ENCODE measurements around the gene CDC14C. TPM values are rescaled to one million over a fixed set of nuclear protein-coding genes. Genes with fewer than 3 reads are reported as not detected.
"Not testable (repeated sequence)": the region's sequence is repeated elsewhere in the genome, so short reads cannot be mapped to it uniquely, and the experiment has no call there.

Gene CDC14C
- polyA plus RNA-seq (ENCODE audit: insufficient read length in 4 of 4), result under 1 TPM in 1 of 4 donors, not detected in 3; 0.08 TPM

- no peak for DNase-seq (ENCODE audit: low read depth in 4 of 4, low spot score in 3 of 4)
Observed at GRCh38 chr7:48924433-48924832, at the start of gene CDC14C. CDC14C (plus strand) TSS chr7:48924547; CDS start chr7:48924673, 126 bp downstream.

DNA sequence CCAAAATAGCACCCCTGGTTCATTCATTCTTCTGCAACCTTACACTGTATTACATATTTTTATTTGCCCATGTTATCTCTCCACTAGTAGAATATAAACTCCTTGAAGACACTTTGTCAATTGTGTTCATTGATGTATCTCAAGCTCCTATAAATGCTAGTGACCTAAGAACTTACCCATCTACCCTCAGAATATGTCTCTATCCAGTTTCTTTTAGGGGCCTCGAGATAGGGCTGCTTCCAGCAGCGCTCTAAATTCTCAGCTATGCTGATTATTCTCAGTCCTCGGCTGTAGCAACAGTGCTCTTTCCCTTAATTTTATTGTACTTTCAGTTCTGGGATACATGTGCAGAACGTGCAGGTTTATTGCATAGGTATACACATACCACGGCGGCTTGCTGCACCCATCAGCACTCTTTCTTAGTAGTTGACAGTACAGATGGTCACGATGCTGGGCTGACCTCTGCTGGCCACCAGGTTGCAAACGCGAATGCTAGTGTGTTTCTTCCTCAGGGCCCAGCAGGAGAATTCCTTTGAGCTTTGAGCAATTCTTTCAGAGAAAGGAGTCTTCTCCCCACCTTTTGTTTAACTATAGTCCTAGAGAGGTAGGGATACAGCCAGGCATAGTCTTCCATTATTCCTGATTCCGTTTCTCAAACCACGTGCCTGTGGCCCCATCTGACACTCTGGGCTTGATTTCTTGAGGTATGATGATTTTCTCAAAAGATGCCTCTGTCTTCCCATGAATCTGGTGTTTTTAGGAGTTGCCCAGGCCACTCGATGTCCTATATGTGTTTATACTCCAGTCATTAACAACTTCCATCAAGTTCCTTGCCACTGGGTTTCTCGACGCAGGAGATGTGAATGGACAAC lies 49.1 kb upstream of the CDC14C start:
- DNase-seq (ENCODE audit: low read depth in 4 of 4, low spot score in 3 of 4), result peak in 3 of 4 donors; percentile 6 to 27 (median 21)

- no peak for DNase-seq (ENCODE audit: low read depth in 4 of 4, low spot score in 3 of 4)
Observed at GRCh38 chr7:48876087-48876486, 48.3 kb upstream of the CDC14C start.

DNA sequence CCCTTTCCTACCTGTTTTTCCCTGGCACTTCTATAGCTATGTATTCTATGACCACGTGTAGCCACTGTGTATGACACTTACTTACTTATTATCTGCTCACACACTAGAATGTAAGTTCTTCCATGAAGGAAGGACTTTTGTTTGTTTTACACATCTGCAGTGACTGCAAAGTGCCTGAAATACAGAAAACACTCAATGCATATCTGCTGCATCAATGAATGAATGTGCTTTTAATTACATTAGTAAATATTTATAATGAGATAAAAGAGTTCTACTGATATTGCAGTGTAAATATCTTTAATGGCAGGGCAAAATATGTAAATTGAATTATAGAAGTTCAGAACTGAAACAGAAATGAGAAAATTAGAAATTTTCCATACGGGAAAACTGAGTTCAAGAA lies 43.5 kb upstream of the CDC14C start:
- DNase-seq (ENCODE audit: low read depth in 4 of 4, low spot score in 3 of 4), result no peak

- no peak for DNase-seq (ENCODE audit: low read depth in 4 of 4, low spot score in 3 of 4)
Observed at GRCh38 chr7:48887500-48887899, 36.8 kb upstream of the CDC14C start.

GRCh38 chr7:48894574-48894973 lies 29.8 kb upstream of the CDC14C start:
- DNase-seq (ENCODE audit: low read depth in 4 of 4, low spot score in 3 of 4), result no peak

- DNase-seq (ENCODE audit: low read depth in 4 of 4, low spot score in 3 of 4), result no peak
Observed at GRCh38 chr7:48899932-48900331, 24.4 kb upstream of the CDC14C start.

GRCh38 chr7:48901966-48902365 lies 22.4 kb upstream of the CDC14C start:
- no peak for DNase-seq (ENCODE audit: low read depth in 4 of 4, low spot score in 3 of 4)

- DNase-seq (ENCODE audit: low read depth in 4 of 4, low spot score in 3 of 4), result no peak
Observed at GRCh38 chr7:48904975-48905374, 19.4 kb upstream of the CDC14C start.

GRCh38 chr7:48905686-48906085 lies 18.7 kb upstream of the CDC14C start:
- not testable (repeated sequence) for DNase-seq (ENCODE audit: low read depth in 4 of 4, low spot score in 3 of 4)

- not testable (repeated sequence) for DNase-seq (ENCODE audit: low read depth in 4 of 4, low spot score in 3 of 4)
Observed at GRCh38 chr7:48909887-48910286, 14.5 kb upstream of the CDC14C start.

DNA sequence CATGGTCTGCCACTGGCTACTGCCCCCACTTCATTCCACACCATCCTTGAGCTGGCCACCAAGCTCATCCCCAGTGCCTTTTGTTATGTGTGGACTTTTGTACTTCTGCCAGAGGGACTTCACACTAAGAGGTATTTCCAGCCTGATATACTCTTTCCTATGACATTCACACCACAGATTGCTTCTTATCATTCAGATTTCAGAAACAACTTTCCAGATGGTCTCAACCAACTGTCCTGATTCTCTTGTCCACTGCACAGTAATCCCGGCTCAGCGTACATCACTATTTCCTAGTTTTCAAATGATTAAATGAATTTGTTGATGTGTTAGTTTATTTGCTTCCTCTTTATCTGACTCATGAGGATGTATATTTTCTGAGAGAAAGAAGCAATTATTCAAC lies 7.1 kb downstream of the CDC14C start:
- no peak for DNase-seq (ENCODE audit: low read depth in 4 of 4, low spot score in 3 of 4)

DNA sequence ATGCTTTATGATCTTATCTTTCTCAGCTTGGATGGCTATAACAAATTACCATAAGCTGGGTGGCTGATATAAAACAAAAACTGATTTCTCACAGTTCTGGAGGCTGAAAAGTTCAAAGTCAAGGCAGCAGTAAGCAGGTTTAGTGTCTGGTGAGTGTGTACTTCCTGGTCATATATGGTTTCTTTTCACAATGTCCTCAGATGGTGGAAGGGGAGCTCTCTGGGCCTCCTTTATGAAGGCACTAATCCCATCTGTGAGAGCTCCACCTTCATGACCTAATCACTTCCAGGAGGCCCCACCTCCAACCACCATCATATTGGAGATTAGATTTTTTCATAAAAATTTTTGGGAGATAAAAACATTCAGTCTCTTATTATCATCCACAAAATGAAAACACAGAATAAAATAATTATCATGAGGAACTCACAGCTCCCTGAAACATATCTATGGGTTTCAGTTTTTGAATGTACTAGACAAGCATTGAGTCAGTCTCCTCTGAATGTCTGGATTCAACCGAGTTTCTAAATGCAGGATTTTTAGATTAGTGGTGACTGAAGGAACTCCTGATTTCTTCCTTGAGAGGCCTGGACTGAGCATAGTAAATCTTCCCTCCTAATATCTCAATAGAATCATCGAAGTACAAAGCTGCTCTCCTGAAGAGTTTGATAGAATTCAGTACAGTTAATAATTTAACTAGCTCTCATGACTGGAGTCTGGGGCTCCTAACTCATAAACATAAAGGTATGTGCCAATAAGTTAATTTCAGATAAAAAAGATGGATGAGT lies 8.0 kb downstream of the CDC14C start:
- no peak for DNase-seq (ENCODE audit: low read depth in 4 of 4, low spot score in 3 of 4)

DNA sequence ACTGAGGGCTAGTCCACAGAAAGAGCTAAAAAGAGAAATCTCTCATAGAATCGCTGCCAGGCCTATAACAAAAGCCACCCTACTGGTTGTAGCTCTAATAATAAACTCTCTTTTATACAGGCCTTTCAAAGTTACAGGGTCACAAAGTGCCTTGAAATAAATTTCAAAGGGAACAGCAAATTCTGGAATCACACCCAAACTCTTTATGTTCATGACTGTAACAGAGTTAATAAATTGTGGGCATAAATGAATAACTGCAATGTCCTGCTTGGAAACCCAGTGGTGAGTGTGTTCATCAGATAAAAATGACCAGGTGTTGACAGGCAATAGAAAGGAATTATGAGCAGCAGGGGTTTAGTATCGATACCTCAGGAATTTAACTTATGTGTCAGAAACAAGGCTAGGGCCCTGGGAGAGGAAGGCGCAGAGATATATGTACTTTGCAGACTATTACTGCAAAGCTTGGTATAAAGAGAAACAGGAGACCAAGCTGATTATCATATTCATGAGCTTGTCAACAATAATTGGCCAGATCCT lies 9.3 kb downstream of the CDC14C start:
- no peak for DNase-seq (ENCODE audit: low read depth in 4 of 4, low spot score in 3 of 4)

GRCh38 chr7:48938539-48939295 lies 14.4 kb downstream of the CDC14C start:
- no peak for DNase-seq (ENCODE audit: low read depth in 4 of 4, low spot score in 3 of 4)

DNA sequence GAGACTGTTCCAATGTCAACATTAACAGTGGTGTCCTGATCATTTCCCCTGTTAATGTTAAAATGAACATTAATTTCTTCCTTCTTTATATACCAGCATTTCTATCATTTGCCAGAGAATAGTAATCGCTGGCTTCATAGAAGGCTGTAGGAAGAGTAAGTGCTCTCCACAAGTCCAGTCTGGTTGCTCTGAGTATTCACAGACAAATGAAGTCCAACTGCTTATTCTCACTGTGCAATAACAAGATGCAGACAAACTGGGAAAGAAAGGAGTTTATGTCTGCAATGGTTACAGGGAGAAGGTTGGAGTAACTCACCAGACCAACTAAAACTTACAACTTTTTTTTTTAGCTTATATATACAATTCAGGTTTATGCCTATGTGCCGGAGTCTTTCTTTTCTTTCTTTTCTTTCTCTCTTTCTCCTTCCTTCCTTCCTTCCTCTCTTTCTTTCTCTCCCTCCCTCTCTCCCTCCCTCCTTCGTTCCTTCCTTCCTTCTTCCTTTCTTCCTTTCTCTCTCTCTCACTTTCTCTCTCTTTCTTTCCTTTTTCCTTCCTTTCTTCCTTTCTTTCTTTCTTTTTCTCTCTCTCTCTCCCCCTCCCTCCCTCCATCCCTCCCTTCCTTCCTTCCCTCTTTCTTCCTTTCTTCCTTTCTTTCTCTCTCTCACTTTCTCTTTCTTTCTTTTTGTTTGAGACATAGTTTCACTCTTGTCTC lies 19.1 kb downstream of the CDC14C start:
- no peak for DNase-seq (ENCODE audit: low read depth in 4 of 4, low spot score in 3 of 4)

GRCh38 chr7:48955916-48956315 lies 31.6 kb downstream of the CDC14C start:
- no peak for DNase-seq (ENCODE audit: low read depth in 4 of 4, low spot score in 3 of 4)

GRCh38 chr7:48959676-48960075 lies 35.3 kb downstream of the CDC14C start:
- no peak for DNase-seq (ENCODE audit: low read depth in 4 of 4, low spot score in 3 of 4)

GRCh38 chr7:48962821-48963505 lies 38.6 kb downstream of the CDC14C start:
- no peak for DNase-seq (ENCODE audit: low read depth in 4 of 4, low spot score in 3 of 4)

All from left renal pelvis (tissue), 4 donors.